ENCODE measurements around the gene C14orf93.
"Not testable (repeated sequence)": the region's sequence is repeated elsewhere in the genome, so short reads cannot be mapped to it uniquely, and the experiment has no call there.

C14orf93 gene

DNA sequence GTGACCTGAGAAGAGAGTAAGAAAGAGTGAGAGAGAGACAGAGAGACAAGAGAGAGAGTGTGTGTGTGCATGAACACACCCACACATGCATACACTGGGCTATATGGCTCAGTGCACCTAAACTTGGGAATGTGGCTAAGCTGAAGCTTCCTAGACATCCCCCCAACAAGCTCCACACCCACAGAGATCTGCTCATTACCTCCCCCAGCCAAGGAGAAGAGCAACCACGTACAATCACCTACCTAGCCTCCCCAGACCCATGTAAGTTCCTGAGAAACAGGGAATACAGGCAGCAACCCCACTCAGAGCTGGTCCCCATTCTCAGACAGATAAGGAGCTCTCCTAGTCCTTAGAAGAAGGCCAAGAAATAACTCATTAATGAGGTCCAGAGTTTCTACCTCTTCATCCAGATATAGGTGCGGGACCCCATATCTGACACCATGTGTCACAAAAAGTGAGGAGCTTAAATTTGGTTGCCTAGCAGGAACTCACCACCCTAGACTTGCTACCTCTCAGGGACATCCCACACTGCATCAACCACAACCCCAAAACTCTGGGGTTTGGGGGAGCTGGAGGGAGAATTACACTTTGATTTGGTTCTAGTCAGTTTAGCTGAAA lies 37.5 kb downstream of the C14orf93 start:
- no peak for DNase-seq

DNA sequence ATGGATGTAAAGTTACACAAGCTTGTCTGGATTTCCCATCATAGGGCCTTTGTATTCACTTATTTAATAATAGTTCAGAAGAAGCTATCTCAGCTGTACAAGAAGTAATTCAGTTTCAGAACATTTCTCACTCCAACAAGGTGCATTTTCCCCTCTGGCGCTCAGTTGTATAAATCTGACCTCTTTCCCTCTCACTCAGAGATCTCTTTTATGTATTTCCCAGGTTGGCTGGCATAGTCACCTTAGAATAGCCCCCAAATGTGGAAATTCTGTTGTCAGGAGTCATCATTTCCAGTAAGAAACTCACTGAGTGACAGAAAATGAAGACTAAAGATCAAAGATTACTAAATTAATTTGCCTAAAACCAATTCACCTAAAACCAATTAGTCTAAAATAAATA lies 38.8 kb downstream of the C14orf93 start:
- no peak for DNase-seq

- DNase-seq: no peak
These were observed 43.1 kb downstream of the C14orf93 start for GRCh38 chr14:22966783-22967269.

DNA sequence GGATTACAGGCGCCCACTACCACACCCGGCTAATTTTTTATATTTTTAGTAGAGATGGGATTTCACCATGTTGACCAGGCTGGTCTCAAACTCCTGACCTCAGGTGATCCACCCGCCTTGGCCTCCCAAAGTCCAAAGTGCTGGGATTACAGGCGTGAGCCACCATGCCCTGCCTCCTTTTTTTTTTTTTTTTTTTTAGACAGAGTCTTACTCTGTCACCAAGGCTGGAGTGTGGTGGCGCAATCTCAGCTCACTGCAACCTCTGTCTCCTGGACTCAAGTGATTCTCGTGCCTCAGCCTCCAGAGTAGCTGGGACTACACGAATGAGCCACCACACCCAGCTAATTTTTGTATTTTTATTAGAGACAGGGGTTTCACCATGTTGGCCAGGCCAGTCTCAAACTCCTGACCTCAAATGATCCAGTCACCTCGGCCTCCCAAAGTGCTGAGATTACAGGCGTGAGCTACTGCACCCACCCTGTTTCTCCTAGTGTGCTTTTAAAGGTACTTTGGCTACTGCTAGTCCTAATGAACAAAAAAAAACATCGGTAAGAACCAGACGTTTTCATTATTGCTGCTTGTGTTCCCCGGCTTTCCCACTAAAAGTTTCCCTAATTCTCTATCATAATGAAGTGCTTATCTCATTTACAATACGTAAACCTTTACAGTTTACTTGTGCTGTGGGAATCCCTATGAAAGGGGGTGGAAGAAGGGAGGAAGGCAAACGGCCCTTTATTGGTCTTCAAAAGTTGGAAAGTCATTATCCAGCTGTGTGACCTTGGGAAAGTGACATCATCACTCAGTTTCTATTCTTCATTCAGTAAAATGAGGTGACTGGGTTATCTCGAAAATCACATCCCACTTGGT lies 43.8 kb downstream of the C14orf93 start:
- DNase-seq: not testable (repeated sequence)

- DNase-seq: no peak
These were observed 47.8 kb downstream of the C14orf93 start for GRCh38 chr14:22962061-22962676.

- no peak for DNase-seq
These were observed 54.0 kb downstream of the C14orf93 start for GRCh38 chr14:22955702-22956569.

DNA sequence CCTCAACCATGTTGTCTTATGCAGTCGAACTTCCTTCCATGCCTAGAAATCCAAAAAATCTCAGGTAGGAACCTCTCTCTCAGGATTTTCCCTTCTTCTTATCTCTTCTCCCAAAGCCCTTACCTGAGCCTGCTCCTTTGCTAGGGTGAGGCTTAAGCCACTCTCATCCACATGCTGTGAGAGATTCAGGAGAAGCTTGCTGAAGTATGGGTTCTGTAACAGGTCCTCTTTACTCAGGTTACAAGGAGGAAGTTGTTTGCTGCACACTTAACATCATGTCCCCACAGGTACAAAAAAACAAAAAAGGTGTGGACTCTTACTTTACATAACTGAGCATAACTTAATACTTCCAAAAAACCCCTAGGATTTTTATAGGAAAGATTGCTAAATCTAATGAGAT lies 57.5 kb downstream of the C14orf93 start:
- no peak for DNase-seq

DNA sequence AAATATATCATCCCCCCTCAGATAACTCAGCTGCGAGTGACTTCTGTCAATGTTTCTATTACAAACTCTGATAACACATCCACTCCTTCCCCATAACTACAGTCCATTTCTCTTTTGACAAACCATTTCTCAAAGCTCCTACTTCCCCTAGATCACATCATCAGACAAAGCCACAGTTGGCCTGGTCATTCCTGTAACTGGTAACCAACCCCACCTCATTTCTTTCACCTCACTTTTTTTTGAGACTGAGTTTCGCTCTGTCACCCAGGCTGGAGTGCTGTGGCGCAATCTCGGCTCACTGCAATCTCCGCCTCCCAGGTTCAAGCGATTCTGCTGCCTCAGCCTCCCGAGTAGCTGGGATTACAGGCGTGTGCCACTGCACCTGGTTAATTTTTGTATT lies 58.1 kb downstream of the C14orf93 start:
- DNase-seq: not testable (repeated sequence)

DNA sequence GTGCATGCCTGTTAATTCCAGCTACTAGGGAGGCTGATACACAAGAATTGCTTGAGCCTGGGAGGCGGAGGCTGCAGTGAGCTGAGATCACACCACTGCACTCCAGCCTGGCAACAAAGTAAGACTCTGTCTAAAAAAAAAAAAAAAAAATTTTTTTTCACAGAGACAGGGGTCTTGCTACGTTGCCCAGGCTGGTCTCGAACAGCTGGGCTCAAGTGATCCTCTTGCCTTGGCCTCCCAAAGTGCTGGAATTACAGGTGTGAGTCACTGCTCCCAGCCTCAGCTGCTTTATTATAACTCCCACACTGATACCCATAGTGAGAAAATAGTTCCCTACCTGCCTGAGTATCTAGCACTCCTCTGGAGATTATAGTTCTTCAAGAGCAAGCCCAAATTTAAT lies 64.3 kb downstream of the C14orf93 start:
- DNase-seq: no peak

GRCh38 chr14:22939684-22940083 lies 70.3 kb downstream of the C14orf93 start:
- no peak for DNase-seq
